Natural killer cell (primary cell): Measurements from ENCODE around the gene CWC25. TPM values are rescaled to one million over a fixed set of nuclear protein-coding genes. Genes with fewer than 3 reads are reported as not detected.

Experiments used
- ATAC-seq, 3 donors: fragments of 150-1000 bp in 2 of 3; fragments of 200-7000 bp in 1 of 3; cut with Tn5 transposase; 1 replicate in 1 of 3; 2 replicates in 2 of 3; pipeline ENCODE4 v1.10.0; 2021; ENCODE audit warnings: mild to moderate bottlenecking in 2 of 3, moderate library complexity in 2 of 3
- DNase-seq, 2 donors: peaks; one replicate each; pipeline versions ENCODE4 v3.0.0 to v3.0.0-alpha.2; 2013 to 2021; ENCODE audit warnings: mixed read lengths in 1 of 2
- H3K27ac ChIP-seq: one replicate; pipeline ENCODE4 v1.5.1; 2013; ENCODE audit warnings: mild to moderate bottlenecking, low read length
- H3K27me3 ChIP-seq: one replicate; pipeline ENCODE4 v1.6.1; 2013; ENCODE audit warnings: low read length; ENCODE audit not compliant: control insufficient read depth, insufficient read depth
- H3K36me3 ChIP-seq: one replicate; pipeline ENCODE4 v1.6.1; 2013; ENCODE audit warnings: low read length; ENCODE audit not compliant: control insufficient read depth, insufficient read depth
- H3K4me1 ChIP-seq: one replicate; pipeline ENCODE4 v1.6.1; 2013; ENCODE audit warnings: low read length; ENCODE audit not compliant: control insufficient read depth, insufficient read depth
- H3K4me3 ChIP-seq: one replicate; pipeline ENCODE4 v1.5.1; 2013; ENCODE audit warnings: low read length
- H3K9me3 ChIP-seq: one replicate; pipeline ENCODE4 v1.6.1; 2013; ENCODE audit warnings: low read length; ENCODE audit not compliant: control insufficient read depth, insufficient read depth
- H3K27ac Mint-ChIP-seq, 2 donors: one replicate each; pipeline ENCODE4 v1.8.0; 2022; ENCODE audit warnings: mild to moderate bottlenecking in 2 of 2, mixed read lengths in 2 of 2, moderate library complexity in 1 of 2
- H3K27me3 Mint-ChIP-seq, 2 donors: one replicate each; pipeline ENCODE4 v1.8.0; 2022; ENCODE audit warnings: low read depth in 2 of 2, mixed read lengths in 2 of 2
- H3K36me3 Mint-ChIP-seq: one replicate; pipeline ENCODE4 v1.8.0; 2022; ENCODE audit warnings: mixed read lengths
- H3K4me1 Mint-ChIP-seq, 2 donors: one replicate each; pipeline ENCODE4 v1.8.0; 2022; ENCODE audit warnings: mixed read lengths in 2 of 2
- H3K4me3 Mint-ChIP-seq: one replicate; pipeline ENCODE4 v1.8.0; 2022; ENCODE audit warnings: mild to moderate bottlenecking, moderate library complexity, mixed read lengths
- H3K9me3 Mint-ChIP-seq, 2 donors: one replicate each; pipeline ENCODE4 v1.8.0; 2022; ENCODE audit warnings: mixed read lengths in 2 of 2
- WGBS: methylation state at CpG from one replicate; pipeline ENCODE4 v1.1.7; 2013; ENCODE audit warnings: missing lambda C conversion rate; ENCODE audit not compliant: insufficient coverage; 5-methylcytosine and 5-hydroxymethylcytosine counted together
- intact Hi-C: fragments of 100-400 bp; cut with micrococcal nuclease; formaldehyde crosslinking; loops from one replicate; pipeline ENCODE4 v1.14.2; 2022
- total RNA-seq, 4 donors: library from RNA; stranded (reverse); fragments of 120-200 nt in 1 of 4; gene quantifications; one replicate each; pipeline versions ENCODE4 v1.2.3 to v1.2.4, GENCODE V29; 2013 to 2022
- TF ChIP-seq, protein P1 (sequence below): fragments of 200-600 bp; IDR thresholded peaks from one replicate; pipeline ENCODE4 v1.8.0; 2022; ENCODE audit warnings: antibody characterized with exemption

Gene CWC25
- total RNA-seq, 3 donors from 2014 or later (not counting 1 experiment from before 2014, with no cell fraction given), result 63.8 to 79.4 (median 74.4) TPM

DNA sequence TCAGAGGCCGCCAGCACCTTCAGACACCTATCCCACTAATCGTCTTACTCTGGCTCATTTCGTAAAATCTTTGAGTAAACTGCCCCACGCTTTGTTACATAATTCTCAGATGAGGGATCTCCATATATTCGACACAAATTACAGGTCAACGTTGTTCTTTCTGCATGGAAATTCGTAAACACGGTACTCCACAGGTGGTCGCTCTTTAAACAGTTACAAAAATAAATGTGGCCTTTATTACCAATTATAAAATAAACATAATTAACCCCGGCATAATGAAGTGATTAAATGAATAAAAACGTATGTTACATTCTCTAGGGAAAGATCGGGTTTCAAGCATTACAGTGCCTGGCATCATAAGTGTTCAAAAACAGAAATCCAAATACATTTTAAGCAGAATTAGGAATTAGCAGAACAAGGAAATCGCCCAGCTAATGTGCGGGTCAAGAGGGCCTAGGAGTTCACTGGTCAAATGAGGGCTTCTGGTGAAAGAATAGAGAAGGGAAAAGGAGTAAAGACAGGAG lies 24.8 kb downstream of the CWC25 start:
- H3K4me3 ChIP-seq, result peak overlapping the region; percentile 91
- no peak for ATAC-seq
- H3K27ac ChIP-seq, result peak overlapping the region; percentile 65
- TF ChIP-seq, protein P1, sequence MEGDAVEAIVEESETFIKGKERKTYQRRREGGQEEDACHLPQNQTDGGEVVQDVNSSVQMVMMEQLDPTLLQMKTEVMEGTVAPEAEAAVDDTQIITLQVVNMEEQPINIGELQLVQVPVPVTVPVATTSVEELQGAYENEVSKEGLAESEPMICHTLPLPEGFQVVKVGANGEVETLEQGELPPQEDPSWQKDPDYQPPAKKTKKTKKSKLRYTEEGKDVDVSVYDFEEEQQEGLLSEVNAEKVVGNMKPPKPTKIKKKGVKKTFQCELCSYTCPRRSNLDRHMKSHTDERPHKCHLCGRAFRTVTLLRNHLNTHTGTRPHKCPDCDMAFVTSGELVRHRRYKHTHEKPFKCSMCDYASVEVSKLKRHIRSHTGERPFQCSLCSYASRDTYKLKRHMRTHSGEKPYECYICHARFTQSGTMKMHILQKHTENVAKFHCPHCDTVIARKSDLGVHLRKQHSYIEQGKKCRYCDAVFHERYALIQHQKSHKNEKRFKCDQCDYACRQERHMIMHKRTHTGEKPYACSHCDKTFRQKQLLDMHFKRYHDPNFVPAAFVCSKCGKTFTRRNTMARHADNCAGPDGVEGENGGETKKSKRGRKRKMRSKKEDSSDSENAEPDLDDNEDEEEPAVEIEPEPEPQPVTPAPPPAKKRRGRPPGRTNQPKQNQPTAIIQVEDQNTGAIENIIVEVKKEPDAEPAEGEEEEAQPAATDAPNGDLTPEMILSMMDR, result no peak
- H3K27me3 ChIP-seq, result no peaks in the 10 kb centered on the region
- peaks cover 27% of the 10 kb centered on the region for H3K36me3 ChIP-seq
- Mint-ChIP-seq H3K4me1 (peaks cover 28 to 36% of the 10 kb centered on the region in 2 donors), H3K36me3 (peaks cover 5% of the 10 kb centered on the region), H3K4me3 (peak overlapping the region; percentile 89), H3K27ac (peak overlapping the region; percentile 88 to 92), H3K27me3 (no peaks in the 10 kb centered on the region), H3K9me3 (no peaks in the 10 kb centered on the region)
- DNase-seq, result no peak
- 25% methylated on average over 9 of the region's 14 CpGs for WGBS
- peaks cover 23% of the 10 kb centered on the region for H3K4me1 ChIP-seq
- intact Hi-C loops, result no loop called here
- H3K9me3 ChIP-seq, result no peaks in the 10 kb centered on the region

DNA sequence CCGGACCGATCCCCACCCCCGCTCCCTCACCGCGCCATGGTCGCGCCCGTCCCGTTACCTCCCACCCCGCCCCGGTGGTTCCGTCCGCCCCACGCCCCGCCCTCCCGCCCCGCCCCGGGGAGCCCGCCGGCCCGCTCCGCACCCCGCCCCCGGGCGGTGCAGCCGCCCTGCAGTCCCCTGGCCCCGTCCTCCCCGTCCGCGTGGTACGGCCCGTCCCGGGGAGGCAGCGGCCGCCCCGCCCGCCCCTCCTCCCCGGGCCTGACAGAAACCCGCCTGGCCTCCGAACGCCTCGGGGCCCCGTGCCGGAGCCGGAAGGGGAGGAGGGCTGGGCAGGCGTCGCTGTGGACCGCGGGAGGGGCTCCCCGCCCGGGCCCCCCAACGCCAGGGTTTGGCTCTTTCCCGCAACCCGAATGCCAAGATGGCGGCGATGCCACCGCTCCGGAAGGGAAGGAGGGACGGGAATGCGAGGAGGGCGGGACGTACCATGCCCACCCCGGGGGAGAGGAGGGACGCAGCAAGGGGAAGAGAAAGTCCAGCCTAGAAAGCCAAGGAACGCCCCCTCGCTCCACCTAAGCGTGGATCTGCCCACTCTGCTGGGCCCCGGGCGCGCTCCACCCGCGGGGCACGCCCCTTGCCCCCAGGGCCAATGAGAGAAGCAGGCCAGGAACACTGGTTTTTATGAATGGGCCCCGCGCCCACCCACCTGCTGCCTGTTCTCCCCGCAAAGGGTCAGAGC lies 25.5 kb downstream of the CWC25 start, which contains the start of gene PIP4K2B:
Gene PIP4K2B (minus strand): TSS at position 56 of the 736 bp plus-strand sequence. CDS start 132 bp downstream, outside the sequence.
- Histone ChIP-seq H3K4me3 (peak within 1 kb of the TSS; percentile 91), H3K36me3 (peaks cover 24% of the 10 kb centered on the region), H3K9me3 (no peaks in the 10 kb centered on the region), H3K27me3 (no peaks in the 10 kb centered on the region), H3K27ac (peak within 1 kb of the TSS; percentile 68), H3K4me1 (peaks cover 23% of the 10 kb centered on the region)
- Mint-ChIP-seq H3K27me3 (no peaks in the 10 kb centered on the region), H3K4me3 (peak within 1 kb of the TSS; percentile 91), H3K36me3 (peaks cover 5% of the 10 kb centered on the region), H3K27ac (peak within 1 kb of the TSS; percentile 88 to 92), H3K9me3 (no peaks in the 10 kb centered on the region), H3K4me1 (peaks cover 28 to 36% of the 10 kb centered on the region in 2 donors)
- peak; percentile 75 to 88 (median 78) for ATAC-seq
- WGBS, result under 1% methylated on average over 72 of the region's 76 CpGs
- TF ChIP-seq, protein P1, result no peak
- peak; percentile 74 to 89 for DNase-seq
- intact Hi-C loops, result no loop called here

DNA sequence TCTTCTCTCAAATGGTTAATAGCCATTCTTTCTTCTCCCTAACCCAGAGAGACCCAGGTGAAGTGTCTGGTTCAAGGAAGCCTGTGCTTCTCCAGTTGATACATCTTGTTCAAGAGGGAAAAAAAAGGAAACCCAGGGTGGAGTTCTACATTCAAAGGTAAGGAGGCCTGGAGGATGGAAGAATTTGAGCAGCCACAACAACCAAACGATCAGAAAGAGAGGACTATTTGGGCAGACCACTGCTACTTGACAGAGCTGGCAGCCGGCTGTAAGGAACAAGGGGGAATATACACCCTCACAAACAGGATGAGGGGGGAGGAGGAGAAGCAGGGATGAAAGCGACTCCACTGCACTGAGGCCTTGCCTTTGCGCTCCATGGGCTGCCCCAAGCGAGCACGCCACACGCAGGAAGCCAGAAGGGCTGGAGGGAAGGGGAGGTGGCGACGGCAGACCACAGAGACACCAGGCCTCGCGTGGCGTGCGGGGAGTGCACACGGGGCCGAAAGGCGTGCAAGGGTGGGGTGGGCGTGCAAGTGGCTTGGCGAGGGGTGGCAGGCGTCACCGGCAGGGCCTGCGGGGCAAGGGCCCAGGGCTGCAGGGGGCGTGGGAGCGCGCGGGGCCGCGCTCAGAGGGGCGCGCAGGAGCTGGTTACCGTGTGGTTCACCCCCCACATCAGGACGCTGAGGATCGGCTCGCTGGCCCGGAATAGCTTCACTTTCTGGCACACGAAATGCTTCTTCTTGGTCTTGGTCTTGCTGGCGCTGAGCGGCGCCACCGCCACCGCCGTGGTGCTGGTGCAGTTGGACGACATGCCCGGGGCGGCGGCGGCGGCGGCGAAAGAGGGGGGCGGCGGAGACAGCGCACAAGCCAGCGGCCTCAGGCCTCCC lies 26.3 kb downstream of the CWC25 start:
- Histone ChIP-seq H3K36me3 (peaks cover 19% of the 10 kb centered on the region), H3K27ac (peak overlapping the region; percentile 68), H3K4me3 (peak overlapping the region; percentile 59), H3K9me3 (no peaks in the 10 kb centered on the region), H3K27me3 (no peaks in the 10 kb centered on the region), H3K4me1 (peaks cover 23% of the 10 kb centered on the region)
- H3K27me3 Mint-ChIP-seq, result no peaks in the 10 kb centered on the region
- intact Hi-C loops, result no loop called here
- peak overlapping the region; percentile 84 to 88 for H3K27ac Mint-ChIP-seq
- ATAC-seq (peak; percentile 29 to 56 (median 40)), DNase-seq (peak; percentile 49 to 77)
- peaks cover 35 to 42% of the 10 kb centered on the region in 2 donors for H3K4me1 Mint-ChIP-seq
- H3K9me3 Mint-ChIP-seq, result no peaks in the 10 kb centered on the region
- 0% methylated on average over 52 of the region's 53 CpGs for WGBS
- TF ChIP-seq, protein P1, result no peak
- peak overlapping the region; percentile 91 for H3K4me3 Mint-ChIP-seq
- peaks cover 5% of the 10 kb centered on the region for H3K36me3 Mint-ChIP-seq
